B cell (primary cell): ENCODE data around the gene FAM53B. TPM values are rescaled to one million over a fixed set of nuclear protein-coding genes. Genes with fewer than 3 reads are reported as not detected.

Experiments
- ATAC-seq: fragments of 200-7000 bp; cut with Tn5 transposase; one replicate; pipeline ENCODE4 v1.10.0; 2021; ENCODE audit warnings: low read depth, mild to moderate bottlenecking, moderate number of reproducible peaks, moderate library complexity
- CTCF ChIA-PET: fragments of 350-600 bp; sonication (Branson Sonifier 250); formaldehyde crosslinking; loops from one replicate; lab custom pipeline; 2021; ENCODE audit warnings: antibody characterized with exemption, inconsistent platforms; lab: Charles Lee
- POLR2A ChIA-PET: fragments of 350-600 bp; sonication (Branson Sonifier 250); formaldehyde crosslinking; loops from one replicate; lab custom pipeline; 2021; ENCODE audit warnings: antibody characterized with exemption; lab: Charles Lee
- DNase-seq: peaks from one replicate; pipeline ENCODE4 v3.0.0; 2013
- H2AFZ ChIP-seq: 2 replicates; pipeline ENCODE4 v1.6.1; 2012; ENCODE audit warnings: mild to moderate bottlenecking, low read depth, low read length; ENCODE audit not compliant: insufficient read depth, poor library complexity, severe bottlenecking
- H3K27ac ChIP-seq, 2 donors: 1 replicate in 1 of 2; 2 replicates in 1 of 2; pipeline ENCODE4 v1.5.1; 2012 to 2013; ENCODE audit warnings: low read length in 2 of 2, mild to moderate bottlenecking in 2 of 2, moderate library complexity in 1 of 2
- H3K27me3 ChIP-seq, 4 experiments: fragments of 200-600 bp in 1 of 4; sonication (generic) in 1 of 4; replicated peaks in 1 of 4; 1 replicate in 2 of 4; 2 replicates in 2 of 4; pipeline versions ENCODE4 v1.6.1 to v1.7.0; 2013 to 2016; ENCODE audit warnings: low read length in 3 of 4, mild to moderate bottlenecking in 2 of 4, mixed read lengths in 1 of 4, moderate library complexity in 1 of 4; ENCODE audit not compliant: insufficient read depth in 4 of 4, control insufficient read depth in 3 of 4; ENCODE audit errors: control extremely low read depth in 1 of 4
- H3K36me3 ChIP-seq, 2 experiments: replicated peaks in 1 of 2; 1 replicate in 1 of 2; 2 replicates in 1 of 2; pipeline versions ENCODE4 v1.6.1 to v1.7.1; 2013; ENCODE audit warnings: low read length in 1 of 2; ENCODE audit not compliant: insufficient read depth in 2 of 2, control insufficient read depth in 1 of 2; ENCODE audit errors: control extremely low read depth in 1 of 2, extremely low read depth in 1 of 2
- H3K4me1 ChIP-seq, 2 donors: fragments of 200-600 bp in 1 of 2; sonication (generic) in 1 of 2; 1 replicate in 1 of 2; 2 replicates in 1 of 2; pipeline versions ENCODE4 v1.5.1 to v1.6.1; 2013 to 2017; ENCODE audit warnings: low read length in 2 of 2; ENCODE audit not compliant: control insufficient read depth in 2 of 2, insufficient read depth in 2 of 2
- H3K4me2 ChIP-seq: replicated peaks from 2 replicates; pipeline ENCODE3; 2012; ENCODE audit warnings: mild to moderate bottlenecking, low read depth, low read length; ENCODE audit not compliant: poor library complexity, severe bottlenecking
- H3K4me3 ChIP-seq, 5 experiments: fragments of 200-600 bp in 1 of 5; sonication (generic) in 1 of 5; 1 replicate in 3 of 5; 2 replicates in 2 of 5; pipeline versions ENCODE4 v1.5.1 to v1.7.0; 2011 to 2016; ENCODE audit warnings: low read length in 4 of 5, mild to moderate bottlenecking in 4 of 5, low read depth in 2 of 5, control low read depth in 1 of 5, moderate library complexity in 1 of 5; ENCODE audit not compliant: insufficient read depth in 1 of 5; ENCODE audit errors: control extremely low read depth in 1 of 5, extremely low read depth in 1 of 5
- H3K79me2 ChIP-seq: fragments of 200-600 bp; sonication (generic); one replicate; pipeline ENCODE4 v1.6.0; 2016; ENCODE audit warnings: low read length; ENCODE audit not compliant: control insufficient read depth, insufficient read depth
- H3K9ac ChIP-seq: fragments of 200-600 bp; sonication (generic); 2 replicates; pipeline ENCODE4 v1.6.1; 2017; ENCODE audit warnings: mild to moderate bottlenecking, low read length, moderate library complexity
- H3K9me3 ChIP-seq, 3 donors: one replicate each; pipeline versions ENCODE4 v1.6.1 to v1.7.1; 2013; ENCODE audit warnings: low read length in 2 of 3; ENCODE audit not compliant: control insufficient read depth in 2 of 3, insufficient read depth in 1 of 3; ENCODE audit errors: control extremely low read depth in 1 of 3
- H4K20me1 ChIP-seq: 2 replicates; pipeline ENCODE4 v1.6.0; 2012; ENCODE audit warnings: mild to moderate bottlenecking, low read length; ENCODE audit not compliant: insufficient read depth, control insufficient read depth, poor library complexity, severe bottlenecking
- H3K27ac Mint-ChIP-seq: one replicate; pipeline ENCODE4 v1.8.0; 2021; ENCODE audit warnings: mixed read lengths
- H3K27me3 Mint-ChIP-seq: one replicate; pipeline ENCODE4 v1.8.0; 2021; ENCODE audit warnings: mixed read lengths
- H3K4me1 Mint-ChIP-seq: one replicate; pipeline ENCODE4 v1.8.0; 2021; ENCODE audit warnings: mixed read lengths
- H3K4me3 Mint-ChIP-seq: one replicate; pipeline ENCODE4 v1.8.0; 2021; ENCODE audit warnings: mixed read lengths
- H3K9me3 Mint-ChIP-seq: one replicate; pipeline ENCODE4 v1.8.0; 2022; ENCODE audit warnings: mixed read lengths; ENCODE audit not compliant: insufficient read depth
- EZH2 ChIP-seq: IDR thresholded peaks from 2 replicates; pipeline ENCODE4 v1.6.1; 2012; ENCODE audit warnings: borderline replicate concordance, low read depth, mild to moderate bottlenecking, moderate library complexity, low read length; ENCODE audit not compliant: insufficient read depth, poor library complexity, severe bottlenecking
- WGBS: methylation state at CpG from one replicate; pipeline ENCODE4 v1.1.5; 2013; ENCODE audit warnings: missing lambda C conversion rate; ENCODE audit not compliant: insufficient coverage; 5-methylcytosine and 5-hydroxymethylcytosine counted together
- intact Hi-C: fragments of 100-400 bp; cut with micrococcal nuclease; formaldehyde crosslinking; loops from one replicate; pipeline ENCODE4 v1.10.0; 2022
- polyA plus RNA-seq: library from polyadenylated mRNA; depleted of rRNA; stranded (reverse); fragments of >200 nt; gene quantifications from 2 replicates; pipeline ENCODE4 v1.2.3, GENCODE V29; 2012
- total RNA-seq, 2 donors: library from RNA; stranded (reverse); fragments of 120-200 nt in 1 of 2; gene quantifications; 1 replicate in 1 of 2; 2 replicates in 1 of 2; pipeline versions ENCODE4 v1.2.3 to v1.2.4, GENCODE V29; 2013 to 2022
- TF ChIP-seq, protein P1 (sequence below): fragments of 200-600 bp; IDR thresholded peaks from one replicate; pipeline ENCODE4 v1.8.0; 2022; ENCODE audit warnings: antibody characterized with exemption, mild to moderate bottlenecking

The FAM53B gene
- total and polyA plus RNA-seq, 2 donors (not counting 1 experiment from before 2014, with no cell fraction given) = 51.2 to 186 TPM

DNA sequence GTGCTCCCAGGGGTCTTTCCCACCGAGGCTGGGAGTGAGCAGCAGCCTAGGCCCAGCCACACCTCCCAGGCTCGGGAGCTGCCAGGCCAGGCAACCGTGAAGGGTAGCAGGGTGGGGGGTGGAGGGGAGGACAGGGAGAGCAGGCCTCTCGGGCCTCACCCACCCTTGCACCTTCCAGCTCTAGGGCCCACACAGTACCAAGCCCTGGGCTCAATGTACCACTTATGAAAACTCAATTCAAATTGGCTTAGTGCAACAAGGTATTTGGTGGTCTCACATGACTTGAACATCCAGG lies 127.4 kb downstream of the FAM53B start:
- Histone ChIP-seq H4K20me1 (no peaks in the 10 kb centered on the region), H3K4me1 (peaks cover 96 to 100% of the 10 kb centered on the region in 2 donors), H3K9me3 (peaks cover 0 to 9% (median 0%) of the 10 kb centered on the region in 3 donors), H3K79me2 (peaks cover 84% of the 10 kb centered on the region), H3K27me3 (no peaks in the 10 kb centered on the region), H3K27ac (peak overlapping the region; percentile 97 to 98), H3K36me3 (peaks cover 0 to 45% of the 10 kb centered on the region in 2 experiments), H3K4me3 (no peak overlapping the region), H2AFZ (no peak overlapping the region), H3K4me2 (peak overlapping the region; percentile 83), H3K9ac (no peak overlapping the region)
- no peak for TF ChIP-seq EZH2
- TF ChIP-seq, protein P1, sequence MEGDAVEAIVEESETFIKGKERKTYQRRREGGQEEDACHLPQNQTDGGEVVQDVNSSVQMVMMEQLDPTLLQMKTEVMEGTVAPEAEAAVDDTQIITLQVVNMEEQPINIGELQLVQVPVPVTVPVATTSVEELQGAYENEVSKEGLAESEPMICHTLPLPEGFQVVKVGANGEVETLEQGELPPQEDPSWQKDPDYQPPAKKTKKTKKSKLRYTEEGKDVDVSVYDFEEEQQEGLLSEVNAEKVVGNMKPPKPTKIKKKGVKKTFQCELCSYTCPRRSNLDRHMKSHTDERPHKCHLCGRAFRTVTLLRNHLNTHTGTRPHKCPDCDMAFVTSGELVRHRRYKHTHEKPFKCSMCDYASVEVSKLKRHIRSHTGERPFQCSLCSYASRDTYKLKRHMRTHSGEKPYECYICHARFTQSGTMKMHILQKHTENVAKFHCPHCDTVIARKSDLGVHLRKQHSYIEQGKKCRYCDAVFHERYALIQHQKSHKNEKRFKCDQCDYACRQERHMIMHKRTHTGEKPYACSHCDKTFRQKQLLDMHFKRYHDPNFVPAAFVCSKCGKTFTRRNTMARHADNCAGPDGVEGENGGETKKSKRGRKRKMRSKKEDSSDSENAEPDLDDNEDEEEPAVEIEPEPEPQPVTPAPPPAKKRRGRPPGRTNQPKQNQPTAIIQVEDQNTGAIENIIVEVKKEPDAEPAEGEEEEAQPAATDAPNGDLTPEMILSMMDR = no peak
- DNase-seq = no peak
- ChIA-PET CTCF (interaction anchor here (0.9 to 7.2 kb wide), 8 partner anchors 12 to 125 kb away, joined by 3 to 91 read pairs (median 4); no protein-coding TSS in a partner anchor), POLR2A (interaction anchor here (1.2 to 11.6 kb wide), 3 partner anchors 11 to 126 kb away, joined by 4 to 163 read pairs (median 6); no protein-coding TSS in a partner anchor)
- Mint-ChIP-seq H3K4me3 (peak overlapping the region; percentile 87), H3K9me3 (no peaks in the 10 kb centered on the region), H3K4me1 (peaks cover 93% of the 10 kb centered on the region), H3K27ac (peak overlapping the region; percentile 99), H3K27me3 (no peaks in the 10 kb centered on the region)
- intact Hi-C loops = loop anchor here (10.0 kb wide), 1 partner anchor 152 kb away; the partner anchor contains the start of gene LHPP
- WGBS = no CpG with 5 or more reads among the region's 4 CpGs
- no peak for ATAC-seq

DNA sequence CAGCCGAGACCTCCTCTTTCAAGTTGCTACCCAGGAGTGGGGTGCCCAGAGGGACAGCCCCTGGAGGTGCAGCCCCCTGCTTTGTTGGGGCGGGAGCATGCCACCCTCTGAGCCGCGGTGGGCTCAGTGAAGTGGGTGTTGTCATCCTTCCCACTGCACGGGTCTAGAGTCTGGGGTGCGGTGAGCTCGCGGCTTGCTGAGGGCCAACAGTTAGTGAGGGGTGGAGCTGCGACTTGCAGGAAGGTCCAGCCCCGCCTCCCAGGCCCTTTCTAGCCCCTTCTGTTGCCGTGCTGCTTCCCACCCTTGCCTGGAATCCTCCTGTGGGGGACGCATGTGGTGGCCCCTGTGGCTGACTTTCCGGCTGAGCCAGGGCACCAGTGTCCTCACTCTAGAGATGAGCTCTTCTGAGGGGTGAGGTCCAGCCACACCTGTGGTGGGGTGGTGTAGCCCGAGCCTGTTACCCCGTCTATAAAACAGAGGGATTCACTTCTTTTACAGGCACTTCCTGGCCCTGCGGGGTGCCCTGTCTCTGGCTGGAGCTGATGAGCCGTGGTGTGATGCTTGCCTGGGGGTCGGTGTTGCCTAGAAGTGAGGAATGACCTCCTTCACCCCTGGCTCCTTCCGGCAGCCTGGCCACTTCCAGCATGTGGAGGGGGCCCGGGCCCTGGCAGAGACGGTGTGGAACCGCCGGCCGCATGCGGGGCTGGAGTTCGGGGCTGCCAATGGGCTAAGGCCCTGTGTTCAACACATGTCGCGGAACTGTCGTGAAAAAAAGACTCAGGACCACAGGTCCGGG lies 127.9 kb downstream of the FAM53B start:
- Mint-ChIP-seq H3K4me1 (peaks cover 92% of the 10 kb centered on the region), H3K27me3 (no peaks in the 10 kb centered on the region), H3K27ac (peak overlapping the region; percentile 99), H3K4me3 (peak overlapping the region; percentile 39), H3K9me3 (no peaks in the 10 kb centered on the region)
- Histone ChIP-seq H3K4me3 (no peak overlapping the region), H3K4me2 (peak overlapping the region; percentile 83), H3K9ac (no peak overlapping the region), H4K20me1 (no peaks in the 10 kb centered on the region), H3K36me3 (peaks cover 0 to 39% of the 10 kb centered on the region in 2 experiments), H3K4me1 (peaks cover 96 to 100% of the 10 kb centered on the region in 2 donors), H3K9me3 (peaks cover 0 to 9% (median 0%) of the 10 kb centered on the region in 3 donors), H2AFZ (no peak overlapping the region), H3K79me2 (peaks cover 83% of the 10 kb centered on the region), H3K27ac (peak overlapping the region; percentile 97 to 98), H3K27me3 (no peaks in the 10 kb centered on the region)
- intact Hi-C loops = loop anchor here (10.0 kb wide), 1 partner anchor 151 kb away; the partner anchor contains the start of gene LHPP
- POLR2A ChIA-PET = interaction anchor here (0.7 to 11.6 kb wide), 4 partner anchors 11 to 126 kb away, joined by 3 to 163 read pairs (median 5); no protein-coding TSS in a partner anchor
- no peak for TF ChIP-seq EZH2
- TF ChIP-seq, protein P1 = no peak
- CTCF ChIA-PET = interaction anchor here (0.9 to 7.2 kb wide), 10 partner anchors 11 to 125 kb away, joined by 3 to 91 read pairs (median 4); no protein-coding TSS in a partner anchor
- DNase-seq (no peak), ATAC-seq (no peak)
- WGBS = 86% methylated on average over 26 of the region's 30 CpGs
